Measurements from ENCODE around the gene GARIN5A. TPM values are rescaled to one million over a fixed set of nuclear protein-coding genes. Genes with fewer than 3 reads are reported as not detected.

The GARIN5A gene
- total and polyA plus RNA-seq, 11 donors, result 0.51 to 6.4 (median 1.6) TPM

DNA sequence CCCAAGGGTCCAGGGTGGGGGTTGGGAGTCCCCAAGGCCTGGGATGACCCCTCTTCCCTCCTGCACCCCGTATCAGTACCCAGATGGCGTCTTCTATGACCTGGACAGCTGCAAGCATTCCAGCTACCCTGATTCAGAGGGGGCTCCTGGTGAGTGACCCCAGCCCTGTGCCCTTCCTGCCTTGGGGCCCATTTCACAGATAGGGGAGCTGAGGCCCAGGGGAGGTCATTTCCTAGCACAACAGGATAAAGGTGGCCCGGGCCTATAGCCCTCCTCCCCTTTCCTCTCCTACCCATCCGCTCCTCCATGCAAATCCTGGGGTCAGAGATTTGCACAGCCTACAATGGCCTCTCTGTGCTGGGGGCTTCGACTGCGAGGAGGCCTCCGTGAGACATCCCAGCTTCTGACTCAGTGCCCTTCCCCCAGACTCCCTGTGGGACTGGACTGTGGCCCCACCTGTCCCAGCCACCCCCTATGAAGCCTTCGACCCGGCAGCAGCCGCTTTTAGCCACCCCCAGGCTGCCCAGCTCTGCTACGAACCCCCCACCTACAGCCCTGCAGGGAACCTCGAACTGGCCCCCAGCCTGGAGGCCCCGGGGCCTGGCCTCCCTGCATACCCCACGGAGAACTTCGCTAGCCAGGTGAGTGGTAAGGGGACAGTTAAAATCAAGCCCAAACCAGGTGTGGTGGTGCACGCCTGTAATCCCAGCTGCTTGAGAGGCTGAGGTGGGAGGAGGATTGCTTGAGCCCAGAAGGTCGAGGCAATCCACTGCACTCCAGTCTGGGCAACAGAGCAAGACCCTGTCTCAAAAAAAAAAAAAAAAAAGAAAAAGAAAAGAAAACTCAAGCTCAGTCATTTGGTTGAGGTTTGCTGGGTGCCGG, 54.0 kb downstream of the GARIN5A start:
- Histone ChIP-seq H3K27me3 (peaks cover 13 to 50% (median 36%) of the 10 kb centered on the region in 9 donors), H3K4me1 (peaks cover 0 to 9% (median 0%) of the 10 kb centered on the region in 12 donors), H3K27ac (no peak overlapping the region), H3K36me3 (no peaks in the 10 kb centered on the region), H3K9me3 (no peaks in the 10 kb centered on the region), H3K4me3 (no peak overlapping the region)
- 77 to 85% (median 80%) methylated on average over 10 to 18 of the region's 18 CpGs for WGBS, 4 donors
- intact Hi-C loops (cut with DNase I), result no loop called here
- ATAC-seq (no peak), DNase-seq (no peak)
- TF ChIP-seq, protein P1, sequence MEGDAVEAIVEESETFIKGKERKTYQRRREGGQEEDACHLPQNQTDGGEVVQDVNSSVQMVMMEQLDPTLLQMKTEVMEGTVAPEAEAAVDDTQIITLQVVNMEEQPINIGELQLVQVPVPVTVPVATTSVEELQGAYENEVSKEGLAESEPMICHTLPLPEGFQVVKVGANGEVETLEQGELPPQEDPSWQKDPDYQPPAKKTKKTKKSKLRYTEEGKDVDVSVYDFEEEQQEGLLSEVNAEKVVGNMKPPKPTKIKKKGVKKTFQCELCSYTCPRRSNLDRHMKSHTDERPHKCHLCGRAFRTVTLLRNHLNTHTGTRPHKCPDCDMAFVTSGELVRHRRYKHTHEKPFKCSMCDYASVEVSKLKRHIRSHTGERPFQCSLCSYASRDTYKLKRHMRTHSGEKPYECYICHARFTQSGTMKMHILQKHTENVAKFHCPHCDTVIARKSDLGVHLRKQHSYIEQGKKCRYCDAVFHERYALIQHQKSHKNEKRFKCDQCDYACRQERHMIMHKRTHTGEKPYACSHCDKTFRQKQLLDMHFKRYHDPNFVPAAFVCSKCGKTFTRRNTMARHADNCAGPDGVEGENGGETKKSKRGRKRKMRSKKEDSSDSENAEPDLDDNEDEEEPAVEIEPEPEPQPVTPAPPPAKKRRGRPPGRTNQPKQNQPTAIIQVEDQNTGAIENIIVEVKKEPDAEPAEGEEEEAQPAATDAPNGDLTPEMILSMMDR (IDR thresholded peaks at IDR 0.05), result no peak
- TF ChIP-seq POLR2A (IDR thresholded peaks at IDR 0.05), result no peak

DNA sequence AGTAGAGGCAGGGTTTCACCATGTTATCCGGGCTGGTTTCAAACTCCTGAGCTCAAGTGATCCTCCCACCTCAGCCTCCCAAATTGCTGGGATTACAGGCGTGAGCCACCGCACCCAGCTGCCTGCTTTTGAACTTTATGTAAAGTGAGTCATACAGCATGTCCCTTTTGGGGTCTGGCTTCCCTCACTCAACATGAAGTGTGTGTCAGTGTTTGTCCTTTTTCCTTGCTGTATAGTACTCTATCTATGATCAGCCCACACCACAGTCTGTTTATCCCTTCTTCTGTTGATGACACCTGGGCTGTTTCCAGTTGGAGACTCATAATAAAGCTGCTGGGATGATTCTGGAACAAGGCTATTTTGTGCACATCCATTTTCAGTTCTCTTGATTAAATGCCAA, 55.8 kb downstream of the GARIN5A start:
- Histone ChIP-seq H3K36me3 (no peaks in the 10 kb centered on the region), H3K27ac (no peak overlapping the region), H3K9me3 (no peaks in the 10 kb centered on the region), H3K4me1 (peaks cover 0 to 9% (median 0%) of the 10 kb centered on the region in 12 donors), H3K4me3 (no peak overlapping the region), H3K27me3 (peaks cover 14 to 55% (median 36%) of the 10 kb centered on the region in 9 donors)
- ATAC-seq (no peak), DNase-seq (no peak)
- 62 to 83% (median 78%) methylated on average over 3 of the region's 3 CpGs for WGBS, 4 donors
- intact Hi-C loops (cut with DNase I), result no loop called here
- no peak for TF ChIP-seq POLR2A (IDR thresholded peaks at IDR 0.05)
- TF ChIP-seq, protein P1 (IDR thresholded peaks at IDR 0.05), result no peak

DNA sequence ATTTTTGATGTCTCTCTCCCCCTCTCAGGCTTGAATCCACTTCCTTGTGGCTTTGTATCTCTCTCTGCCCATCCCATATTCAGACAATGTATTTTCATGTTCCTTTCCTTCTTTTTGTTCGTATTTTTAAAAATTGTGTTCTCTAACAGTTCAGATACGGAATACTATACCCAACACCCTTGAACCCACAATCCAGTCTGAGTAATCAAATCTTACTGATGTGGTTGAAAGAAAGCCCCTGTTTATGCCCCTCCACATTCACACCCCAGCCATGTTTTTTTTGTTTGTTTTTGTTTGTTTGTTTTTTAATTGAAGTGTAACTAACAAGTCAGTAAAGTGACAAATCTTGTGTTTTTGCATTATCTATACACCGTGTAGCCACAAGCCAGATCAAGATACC, 56.5 kb downstream of the GARIN5A start:
- intact Hi-C loops (cut with DNase I), result no loop called here
- Histone ChIP-seq H3K4me3 (no peak overlapping the region), H3K9me3 (no peaks in the 10 kb centered on the region), H3K27ac (no peak overlapping the region), H3K36me3 (no peaks in the 10 kb centered on the region), H3K4me1 (peaks cover 0 to 9% (median 0%) of the 10 kb centered on the region in 12 donors), H3K27me3 (peaks cover 14 to 55% (median 36%) of the 10 kb centered on the region in 9 donors)
- ATAC-seq (no peak), DNase-seq (no peak)
- TF ChIP-seq POLR2A (IDR thresholded peaks at IDR 0.05), result no peak
- TF ChIP-seq, protein P1 (IDR thresholded peaks at IDR 0.05), result no peak
- WGBS, 4 donors, result 33 to 40% (median 34%) methylated on average over 3 of the region's 3 CpGs

DNA sequence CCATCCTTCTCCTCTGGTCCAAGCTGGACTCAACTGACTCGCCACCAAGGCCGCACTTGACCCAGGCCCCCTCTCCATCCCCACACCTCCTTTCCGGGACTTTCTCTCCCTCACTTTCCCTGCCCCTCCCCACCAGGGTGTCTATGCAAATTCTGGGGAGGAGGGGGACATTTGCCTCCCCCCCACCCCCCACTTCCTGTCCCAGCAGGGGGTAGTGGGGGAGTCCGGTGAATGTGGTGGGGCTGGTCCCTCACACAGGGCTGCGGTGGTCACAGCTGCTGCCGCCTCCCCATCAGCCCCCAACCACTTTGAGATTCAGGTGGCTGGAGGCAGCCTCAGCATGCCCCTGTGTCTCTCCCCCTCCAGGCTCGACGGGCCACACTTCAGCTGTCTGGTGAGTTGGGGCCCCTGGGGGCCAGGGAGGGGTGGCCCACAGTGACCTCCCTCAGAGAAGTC, 57.0 kb downstream of the GARIN5A start:
- Histone ChIP-seq H3K4me3 (no peak overlapping the region), H3K27ac (no peak overlapping the region), H3K27me3 (peaks cover 14 to 55% (median 36%) of the 10 kb centered on the region in 9 donors), H3K36me3 (no peaks in the 10 kb centered on the region), H3K4me1 (peaks cover 0 to 9% (median 0%) of the 10 kb centered on the region in 12 donors), H3K9me3 (no peaks in the 10 kb centered on the region)
- no peak for TF ChIP-seq POLR2A (IDR thresholded peaks at IDR 0.05)
- TF ChIP-seq, protein P1 (IDR thresholded peaks at IDR 0.05), result no peak
- WGBS, 4 donors, result 10 to 16% (median 14%) methylated on average over 8 of the region's 8 CpGs
- ATAC-seq (no peak), DNase-seq (no peak)
- intact Hi-C loops (cut with DNase I), result loop anchor here in 1 of 10 donors (5.0 kb wide), 1 partner anchor 62 kb away; no protein-coding TSS in a partner anchor

All from heart left ventricle (tissue), 16 donors.